GM18498 (cell line): Measurements from ENCODE around the gene NSG2.

ENCODE experiments used
- ATAC-seq: cut with Tn5 transposase; IDR thresholded peaks from one replicate; pipeline ENCODE4 v1.9.1; 2021; ENCODE audit warnings: mild to moderate bottlenecking, moderate library complexity; ENCODE audit not compliant: unreplicated experiment

Gene NSG2

GRCh38 chr5:174058433-174059122 is 13.1 kb downstream of the NSG2 start:
- ATAC-seq, result no peak

GRCh38 chr5:174059247-174059646 is 13.7 kb downstream of the NSG2 start:
- no peak for ATAC-seq

- ATAC-seq, result no peak
These were observed 17.7 kb downstream of the NSG2 start for GRCh38 chr5:174063082-174063756.

- ATAC-seq, result no peak
These were observed 18.7 kb downstream of the NSG2 start for GRCh38 chr5:174064171-174064570.

GRCh38 chr5:174065528-174066197 is 20.2 kb downstream of the NSG2 start:
- no peak for ATAC-seq

GRCh38 chr5:174067499-174067898 is 22.0 kb downstream of the NSG2 start:
- no peak for ATAC-seq

- ATAC-seq, result no peak
These were observed 26.0 kb downstream of the NSG2 start for GRCh38 chr5:174071484-174071883.

GRCh38 chr5:174073122-174073660 is 27.7 kb downstream of the NSG2 start:
- no peak for ATAC-seq

- no peak for ATAC-seq
These were observed 28.9 kb downstream of the NSG2 start for GRCh38 chr5:174074369-174074768.

GRCh38 chr5:174078416-174078815 is 32.9 kb downstream of the NSG2 start:
- ATAC-seq, result no peak

- ATAC-seq, result no peak
These were observed 36.8 kb downstream of the NSG2 start for GRCh38 chr5:174082286-174082685.

- no peak for ATAC-seq
These were observed 37.7 kb downstream of the NSG2 start for GRCh38 chr5:174083056-174083827.

GRCh38 chr5:174084691-174085154 is 39.2 kb downstream of the NSG2 start:
- no peak for ATAC-seq

- ATAC-seq, result no peak
These were observed 41.2 kb downstream of the NSG2 start for GRCh38 chr5:174086751-174087150.

GRCh38 chr5:174087783-174088182 is 42.3 kb downstream of the NSG2 start:
- no peak for ATAC-seq

- no peak for ATAC-seq
These were observed 44.6 kb downstream of the NSG2 start for GRCh38 chr5:174090129-174090528.

GRCh38 chr5:174093123-174093522 is 47.6 kb downstream of the NSG2 start:
- no peak for ATAC-seq

GRCh38 chr5:174094857-174095606 is 49.5 kb downstream of the NSG2 start:
- ATAC-seq, result no peak

GRCh38 chr5:174096619-174097018 is 51.1 kb downstream of the NSG2 start:
- no peak for ATAC-seq

- no peak for ATAC-seq
These were observed 52.1 kb downstream of the NSG2 start for GRCh38 chr5:174097486-174098185.
